ENCODE results near the gene FOXP4.

FOXP4 gene

GRCh38 chr6:41585605-41586004, 39.4 kb downstream of the FOXP4 start:
- DNase-seq (ENCODE audit: low spot score): no peak

GRCh38 chr6:41586252-41587007, 40.2 kb downstream of the FOXP4 start:
- DNase-seq (ENCODE audit: low spot score): no peak

GRCh38 chr6:41587131-41587879, 41.1 kb downstream of the FOXP4 start:
- no peak for DNase-seq (ENCODE audit: low spot score)

- DNase-seq (ENCODE audit: low spot score): no peak
Measured at GRCh38 chr6:41588111-41588510, 41.9 kb downstream of the FOXP4 start.

- DNase-seq (ENCODE audit: low spot score): no peak
Measured at GRCh38 chr6:41589223-41589622, 43.0 kb downstream of the FOXP4 start.

- DNase-seq (ENCODE audit: low spot score): no peak
Measured at GRCh38 chr6:41589636-41590622, 43.7 kb downstream of the FOXP4 start.

- DNase-seq (ENCODE audit: low spot score): no peak
Measured at GRCh38 chr6:41591122-41591521, 44.9 kb downstream of the FOXP4 start.

- DNase-seq (ENCODE audit: low spot score): peak; percentile 71
Measured at GRCh38 chr6:41591859-41592502, 45.8 kb downstream of the FOXP4 start.

- DNase-seq (ENCODE audit: low spot score): no peak
Measured at GRCh38 chr6:41593406-41593805, 47.2 kb downstream of the FOXP4 start.

- DNase-seq (ENCODE audit: low spot score): no peak
Measured at GRCh38 chr6:41593839-41594238, 47.7 kb downstream of the FOXP4 start.

GRCh38 chr6:41594326-41594725, 48.1 kb downstream of the FOXP4 start:
- DNase-seq (ENCODE audit: low spot score): no peak

GRCh38 chr6:41594766-41595165, 48.6 kb downstream of the FOXP4 start:
- DNase-seq (ENCODE audit: low spot score): no peak

- DNase-seq (ENCODE audit: low spot score): no peak
Measured at GRCh38 chr6:41595166-41595565, 49.0 kb downstream of the FOXP4 start.

GRCh38 chr6:41596096-41596685, 50.0 kb downstream of the FOXP4 start:
- DNase-seq (ENCODE audit: low spot score): no peak

- DNase-seq (ENCODE audit: low spot score): no peak
Measured at GRCh38 chr6:41596807-41597206, 50.6 kb downstream of the FOXP4 start.

GRCh38 chr6:41597246-41598000, 51.2 kb downstream of the FOXP4 start:
- DNase-seq (ENCODE audit: low spot score): no peak

- no peak for DNase-seq (ENCODE audit: low spot score)
Measured at GRCh38 chr6:41598670-41599014, 52.5 kb downstream of the FOXP4 start.

GRCh38 chr6:41599015-41599851, 53.1 kb downstream of the FOXP4 start:
- DNase-seq (ENCODE audit: low spot score): no peak

GRCh38 chr6:41599852-41600445, 53.8 kb downstream of the FOXP4 start:
- no peak for DNase-seq (ENCODE audit: low spot score)
